Prostate gland (tissue), 2 donors: ENCODE data around the gene DYNC1I1.

ENCODE experiments used
- POLR2A ChIP-seq: fragments of 450-650 bp; IDR thresholded peaks from one replicate; pipeline ENCODE4 v1.6.1; 2016; ENCODE audit warnings: antibody characterized with exemption, mild to moderate bottlenecking
- POLR2AphosphoS5 ChIP-seq: sonication (generic); formaldehyde crosslinking; IDR thresholded peaks from one replicate; pipeline ENCODE4 v1.6.1; 2017; ENCODE audit warnings: antibody characterized with exemption
- TF ChIP-seq, protein P1 (sequence below), 4 experiments: fragments of 200-600 bp in 2 of 4; fragments of 450-650 bp in 2 of 4; sonication (generic) in 2 of 4; IDR thresholded peaks; 1 replicate in 3 of 4; 2 replicates in 1 of 4; pipeline ENCODE4 v1.5.1; 2016 to 2019; ENCODE audit warnings: antibody characterized with exemption in 4 of 4, mild to moderate bottlenecking in 2 of 4, moderate library complexity in 2 of 4

GRCh38 chr7:95976369-95977060 is 204.2 kb downstream of the DYNC1I1 start:
- TF ChIP-seq, protein P1, sequence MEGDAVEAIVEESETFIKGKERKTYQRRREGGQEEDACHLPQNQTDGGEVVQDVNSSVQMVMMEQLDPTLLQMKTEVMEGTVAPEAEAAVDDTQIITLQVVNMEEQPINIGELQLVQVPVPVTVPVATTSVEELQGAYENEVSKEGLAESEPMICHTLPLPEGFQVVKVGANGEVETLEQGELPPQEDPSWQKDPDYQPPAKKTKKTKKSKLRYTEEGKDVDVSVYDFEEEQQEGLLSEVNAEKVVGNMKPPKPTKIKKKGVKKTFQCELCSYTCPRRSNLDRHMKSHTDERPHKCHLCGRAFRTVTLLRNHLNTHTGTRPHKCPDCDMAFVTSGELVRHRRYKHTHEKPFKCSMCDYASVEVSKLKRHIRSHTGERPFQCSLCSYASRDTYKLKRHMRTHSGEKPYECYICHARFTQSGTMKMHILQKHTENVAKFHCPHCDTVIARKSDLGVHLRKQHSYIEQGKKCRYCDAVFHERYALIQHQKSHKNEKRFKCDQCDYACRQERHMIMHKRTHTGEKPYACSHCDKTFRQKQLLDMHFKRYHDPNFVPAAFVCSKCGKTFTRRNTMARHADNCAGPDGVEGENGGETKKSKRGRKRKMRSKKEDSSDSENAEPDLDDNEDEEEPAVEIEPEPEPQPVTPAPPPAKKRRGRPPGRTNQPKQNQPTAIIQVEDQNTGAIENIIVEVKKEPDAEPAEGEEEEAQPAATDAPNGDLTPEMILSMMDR (IDR thresholded peaks at IDR 0.05), result no peak
- TF ChIP-seq POLR2AphosphoS5, result no peak
- TF ChIP-seq POLR2A, result no peak
